Measurements from ENCODE around the gene REPS1. TPM values are rescaled to one million over a fixed set of nuclear protein-coding genes. Genes with fewer than 3 reads are reported as not detected.

REPS1 gene
- total and polyA plus RNA-seq, 7 donors: 13.0 to 23.9 (median 17.2) TPM

- intact Hi-C loops (cut with DNase I): no loop called here
- peaks cover 0 to 3% (median 0%) of the 10 kb centered on the region in 3 donors for H3K27me3 ChIP-seq (ENCODE audit: insufficient read depth in 3 of 3, low read length in 2 of 3)
- H3K27ac ChIP-seq: no peak overlapping the region
- H3K4me3 ChIP-seq: no peak overlapping the region
- no peak for ATAC-seq
- 60 to 68% (median 62%) methylated on average over 10 of the region's 10 CpGs for WGBS, 3 donors
- H3K4me1 ChIP-seq: no peaks in the 10 kb centered on the region
- H3K9me3 ChIP-seq: no peaks in the 10 kb centered on the region
- no peak for DNase-seq
- H3K36me3 ChIP-seq (ENCODE audit: insufficient read depth in 1 of 2, low read depth in 1 of 2): no peaks in the 10 kb centered on the region
- TF ChIP-seq CTCF (IDR thresholded peaks at IDR 0.05): no peak
These were observed 130.3 kb downstream of the REPS1 start for GRCh38 chr6:138857775-138858174.

- no peaks in the 10 kb centered on the region for H3K27me3 ChIP-seq (ENCODE audit: insufficient read depth in 3 of 3, low read length in 2 of 3)
- no peak overlapping the region for H3K27ac ChIP-seq
- no peaks in the 10 kb centered on the region for H3K4me1 ChIP-seq
- no peak for TF ChIP-seq CTCF (IDR thresholded peaks at IDR 0.05)
- 71 to 87% (median 73%) methylated on average over 6 of the region's 6 CpGs for WGBS, 3 donors
- ATAC-seq (no peak), DNase-seq (no peak)
- intact Hi-C loops (cut with DNase I): no loop called here
- no peaks in the 10 kb centered on the region for H3K9me3 ChIP-seq
- H3K4me3 ChIP-seq: no peak overlapping the region
- no peaks in the 10 kb centered on the region for H3K36me3 ChIP-seq (ENCODE audit: insufficient read depth in 1 of 2, low read depth in 1 of 2)
These were observed 131.4 kb downstream of the REPS1 start for GRCh38 chr6:138856654-138857053.

Other genes with a start within 250 kb of the REPS1 start
- gene CCDC28A, start 214.5 kb downstream of the REPS1 start, total RNA-seq: 1 to 10 TPM; 4.7 to 6.7 (median 5.3) TPM
- 1 to 10 TPM; 5.1 to 5.7 (median 5.6) TPM for gene CCDC28A, start 214.5 kb downstream of the REPS1 start, polyA plus RNA-seq
- gene ECT2L, start 192.2 kb downstream of the REPS1 start, total RNA-seq: not detected
- under 1 TPM in 1 of 3 donors, not detected in 2; under 0.01 TPM for gene ECT2L, start 192.2 kb downstream of the REPS1 start, polyA plus RNA-seq
- 1 to 10 TPM in 3 of 4 donors, under 1 TPM in 1; 0.92 to 3.1 (median 2.1) TPM for gene ABRACL, start 40.5 kb upstream of the REPS1 start, total RNA-seq
- 1 to 10 TPM; 2.1 to 6.3 (median 2.9) TPM for gene ABRACL, start 40.5 kb upstream of the REPS1 start, polyA plus RNA-seq
- 10 to 100 TPM; 30.8 to 39.7 (median 33.8) TPM for gene HECA, start 146.8 kb upstream of the REPS1 start, total RNA-seq
- 10 to 100 TPM in 2 of 3 donors, 1 to 10 TPM in 1; 4.5 to 36.3 (median 16.0) TPM for gene HECA, start 146.8 kb upstream of the REPS1 start, polyA plus RNA-seq